Fibroblast of lung (primary cell): ENCODE data around the gene OBSCN. TPM values are rescaled to one million over a fixed set of nuclear protein-coding genes. Genes with fewer than 3 reads are reported as not detected.

Experiments used
- DNase-seq, 2 donors: peaks; one replicate each; pipeline versions ENCODE4 v3.0.0 to v3.0.0-alpha.2; 2010; ENCODE audit warnings: low read depth in 2 of 2
- H2AFZ ChIP-seq: 2 replicates; pipeline ENCODE4 v1.5.1; 2012; ENCODE audit warnings: low read length, control low read depth, inconsistent platforms
- H3K27ac ChIP-seq: 2 replicates; pipeline ENCODE4 v1.5.1; 2011; ENCODE audit warnings: low read length, control low read depth; ENCODE audit not compliant: insufficient read depth
- H3K27me3 ChIP-seq: 2 replicates; pipeline ENCODE4 v1.5.1; 2011; ENCODE audit warnings: mild to moderate bottlenecking, low read length; ENCODE audit not compliant: control insufficient read depth, insufficient read depth
- H3K36me3 ChIP-seq: 2 replicates; pipeline ENCODE4 v1.5.1; 2011; ENCODE audit warnings: low read length; ENCODE audit not compliant: control insufficient read depth, insufficient read depth
- H3K4me1 ChIP-seq: 2 replicates; pipeline ENCODE4 v1.5.1; 2011; ENCODE audit warnings: low read length; ENCODE audit not compliant: control insufficient read depth, insufficient read depth; ENCODE audit errors: extremely low read depth
- H3K4me2 ChIP-seq: 2 replicates; pipeline ENCODE4 v1.5.1; 2011; ENCODE audit warnings: low read length, control low read depth; ENCODE audit not compliant: insufficient read depth; ENCODE audit errors: extremely low read depth
- H3K4me3 ChIP-seq, 4 experiments: fragments of 200-600 bp in 1 of 4; sonication (generic) in 1 of 4; replicated peaks in 1 of 4; 2 replicates each; pipeline ENCODE4 v1.5.1; 2011 to 2016; ENCODE audit warnings: low read length in 4 of 4, low read depth in 3 of 4, mild to moderate bottlenecking in 3 of 4, control low read depth in 2 of 4, inconsistent platforms in 1 of 4, mixed read lengths in 1 of 4; ENCODE audit not compliant: insufficient read depth in 1 of 4; ENCODE audit errors: control extremely low read depth in 1 of 4
- H3K79me2 ChIP-seq: 2 replicates; pipeline ENCODE4 v1.5.1; 2012; ENCODE audit warnings: mild to moderate bottlenecking, low read length, inconsistent platforms; ENCODE audit not compliant: control insufficient read depth, insufficient read depth
- H3K9ac ChIP-seq: 2 replicates; pipeline ENCODE4 v1.5.1; 2011; ENCODE audit warnings: mild to moderate bottlenecking, low read length, control low read depth; ENCODE audit not compliant: insufficient read depth
- H3K9me3 ChIP-seq: 2 replicates; pipeline ENCODE4 v1.5.1; 2012; ENCODE audit warnings: low read depth, low read length; ENCODE audit not compliant: control insufficient read depth, insufficient read depth
- H4K20me1 ChIP-seq: 2 replicates; pipeline ENCODE4 v1.5.1; 2011; ENCODE audit warnings: low read length; ENCODE audit not compliant: control insufficient read depth, insufficient read depth; ENCODE audit errors: extremely low read depth
- EZH2 ChIP-seq: IDR thresholded peaks from 2 replicates; pipeline ENCODE4 v1.5.1; 2012; ENCODE audit warnings: low read length, control low read depth, mild to moderate bottlenecking; ENCODE audit errors: missing control alignments
- polyA plus RNA-seq, 2 donors: library from polyadenylated mRNA; depleted of rRNA in 1 of 2; stranded (reverse) in 1 of 2; unstranded in 1 of 2; fragments of >200 nt; gene quantifications; 2 replicates each; pipeline ENCODE4 v1.2.1, GENCODE V29; 2011 to 2012; ENCODE audit warnings: missing spikeins in 1 of 2
- total RNA-seq: library from RNA; depleted of rRNA; stranded (reverse); fragments of >200 nt; gene quantifications from 2 replicates; pipeline ENCODE4 v1.2.1, GENCODE V29; 2014
- TF ChIP-seq, protein P1 (sequence below), 2 donors: IDR thresholded peaks in 1 of 2; conservative IDR thresholded peaks in 1 of 2; 1 replicate in 1 of 2; 2 replicates in 1 of 2; pipeline ENCODE4 v1.5.1; 2011 to 2012; ENCODE audit warnings: low read length in 2 of 2, control low read depth in 1 of 2, inconsistent platforms in 1 of 2, low read depth in 1 of 2, mild to moderate bottlenecking in 1 of 2

Gene OBSCN
- total and polyA plus RNA-seq, 2 donors (not counting 1 experiment from before 2014, with no cell fraction given) = 0.87 to 16.8 TPM

GRCh38 chr1:228376651-228377631 lies 169.1 kb downstream of the OBSCN start:
- Histone ChIP-seq H3K4me2 (no peak overlapping the region), H3K36me3 (no peaks in the 10 kb centered on the region), H3K9ac (no peak overlapping the region), H3K4me1 (peaks cover 11% of the 10 kb centered on the region), H4K20me1 (no peaks in the 10 kb centered on the region), H3K27me3 (no peaks in the 10 kb centered on the region), H3K79me2 (no peaks in the 10 kb centered on the region), H3K4me3 (no peak overlapping the region), H3K27ac (no peak overlapping the region), H3K9me3 (no peaks in the 10 kb centered on the region), H2AFZ (no peak overlapping the region)
- no peak for DNase-seq
- TF ChIP-seq, protein P1, sequence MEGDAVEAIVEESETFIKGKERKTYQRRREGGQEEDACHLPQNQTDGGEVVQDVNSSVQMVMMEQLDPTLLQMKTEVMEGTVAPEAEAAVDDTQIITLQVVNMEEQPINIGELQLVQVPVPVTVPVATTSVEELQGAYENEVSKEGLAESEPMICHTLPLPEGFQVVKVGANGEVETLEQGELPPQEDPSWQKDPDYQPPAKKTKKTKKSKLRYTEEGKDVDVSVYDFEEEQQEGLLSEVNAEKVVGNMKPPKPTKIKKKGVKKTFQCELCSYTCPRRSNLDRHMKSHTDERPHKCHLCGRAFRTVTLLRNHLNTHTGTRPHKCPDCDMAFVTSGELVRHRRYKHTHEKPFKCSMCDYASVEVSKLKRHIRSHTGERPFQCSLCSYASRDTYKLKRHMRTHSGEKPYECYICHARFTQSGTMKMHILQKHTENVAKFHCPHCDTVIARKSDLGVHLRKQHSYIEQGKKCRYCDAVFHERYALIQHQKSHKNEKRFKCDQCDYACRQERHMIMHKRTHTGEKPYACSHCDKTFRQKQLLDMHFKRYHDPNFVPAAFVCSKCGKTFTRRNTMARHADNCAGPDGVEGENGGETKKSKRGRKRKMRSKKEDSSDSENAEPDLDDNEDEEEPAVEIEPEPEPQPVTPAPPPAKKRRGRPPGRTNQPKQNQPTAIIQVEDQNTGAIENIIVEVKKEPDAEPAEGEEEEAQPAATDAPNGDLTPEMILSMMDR (conservative IDR thresholded peaks at IDR 0.05 in 1 of 2, IDR thresholded peaks at IDR 0.05 in 1 of 2; ENCODE audit: low read depth in 1 of 2, low read length in 2 of 2) = no peak
- TF ChIP-seq EZH2 = no peak

- H3K27ac ChIP-seq = no peak overlapping the region
- no peaks in the 10 kb centered on the region for H3K79me2 ChIP-seq
- no peak overlapping the region for H3K4me2 ChIP-seq
- no peaks in the 10 kb centered on the region for H4K20me1 ChIP-seq
- no peaks in the 10 kb centered on the region for H3K36me3 ChIP-seq
- H3K9me3 ChIP-seq = no peaks in the 10 kb centered on the region
- H3K9ac ChIP-seq = no peak overlapping the region
- H3K27me3 ChIP-seq = no peaks in the 10 kb centered on the region
- H3K4me3 ChIP-seq = no peak overlapping the region
- TF ChIP-seq, protein P1 (conservative IDR thresholded peaks at IDR 0.05 in 1 of 2, IDR thresholded peaks at IDR 0.05 in 1 of 2; ENCODE audit: low read depth in 1 of 2, low read length in 2 of 2) = no peak
- no peak for TF ChIP-seq EZH2
- DNase-seq = no peak
- peaks cover 11% of the 10 kb centered on the region for H3K4me1 ChIP-seq
- H2AFZ ChIP-seq = no peak overlapping the region
Measured at GRCh38 chr1:228377664-228378089, 169.8 kb downstream of the OBSCN start.

DNA sequence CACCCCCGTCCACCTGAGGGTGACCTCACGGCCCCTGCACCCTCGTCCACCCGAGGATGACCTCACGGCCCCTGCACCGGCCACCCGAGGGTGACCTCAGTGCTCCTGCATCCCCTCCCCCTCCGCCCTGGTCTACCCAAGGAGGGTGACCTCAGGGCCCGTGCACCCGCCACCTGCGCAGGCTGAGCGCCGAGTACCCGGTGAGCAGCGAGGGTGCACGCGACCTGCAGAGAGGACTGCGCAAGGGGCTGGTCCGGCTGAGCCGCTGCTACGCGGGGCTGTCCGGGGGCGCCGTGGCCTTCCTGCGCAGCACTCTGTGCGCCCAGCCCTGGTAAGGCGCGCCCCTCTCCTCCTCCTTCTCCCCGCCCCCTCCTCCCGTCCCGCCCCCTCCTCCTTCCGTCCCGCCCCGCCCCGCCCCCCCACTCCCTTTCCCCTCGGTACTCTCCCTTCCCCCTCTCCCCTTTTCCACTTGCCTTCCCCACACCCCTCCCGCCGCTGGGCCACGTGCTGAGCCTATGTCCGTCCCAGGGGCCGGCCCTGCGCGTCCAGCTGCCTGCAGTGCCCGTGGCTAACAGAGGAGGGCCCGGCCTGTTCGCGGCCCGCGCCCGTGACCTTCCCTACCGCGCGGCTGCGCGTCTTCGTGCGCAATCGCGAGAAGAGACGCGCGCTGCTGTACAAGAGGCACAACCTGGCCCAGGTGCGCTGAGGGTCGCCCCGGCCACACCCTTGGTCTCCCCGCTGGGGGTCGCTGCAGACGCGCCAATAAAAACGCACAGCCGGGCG lies 170.4 kb downstream of the OBSCN start:
- H3K27ac ChIP-seq = no peak overlapping the region
- TF ChIP-seq, protein P1 (conservative IDR thresholded peaks at IDR 0.05 in 1 of 2, IDR thresholded peaks at IDR 0.05 in 1 of 2; ENCODE audit: low read depth in 1 of 2, low read length in 2 of 2) = peak; percentile 56 to 66
- TF ChIP-seq EZH2 = no peak

More for the DNA sequence above, 170.4 kb downstream of the OBSCN start:
- Histone ChIP-seq H3K4me1 (peaks cover 11% of the 10 kb centered on the region), H2AFZ (peak overlapping the region; percentile 21), H3K9ac (no peak overlapping the region), H3K36me3 (no peaks in the 10 kb centered on the region), H4K20me1 (no peaks in the 10 kb centered on the region), H3K4me3 (peak overlapping the region; percentile 37 to 64 (median 49)), H3K9me3 (no peaks in the 10 kb centered on the region), H3K4me2 (peak overlapping the region; percentile 87), H3K27me3 (no peaks in the 10 kb centered on the region), H3K79me2 (no peaks in the 10 kb centered on the region)
- peak; percentile 69 to 89 for DNase-seq
